ENCODE results near the gene IL17C.
A peak's percentile ranks its signal among the peaks of the same experiment; 100 is the strongest.

Gene IL17C

DNA sequence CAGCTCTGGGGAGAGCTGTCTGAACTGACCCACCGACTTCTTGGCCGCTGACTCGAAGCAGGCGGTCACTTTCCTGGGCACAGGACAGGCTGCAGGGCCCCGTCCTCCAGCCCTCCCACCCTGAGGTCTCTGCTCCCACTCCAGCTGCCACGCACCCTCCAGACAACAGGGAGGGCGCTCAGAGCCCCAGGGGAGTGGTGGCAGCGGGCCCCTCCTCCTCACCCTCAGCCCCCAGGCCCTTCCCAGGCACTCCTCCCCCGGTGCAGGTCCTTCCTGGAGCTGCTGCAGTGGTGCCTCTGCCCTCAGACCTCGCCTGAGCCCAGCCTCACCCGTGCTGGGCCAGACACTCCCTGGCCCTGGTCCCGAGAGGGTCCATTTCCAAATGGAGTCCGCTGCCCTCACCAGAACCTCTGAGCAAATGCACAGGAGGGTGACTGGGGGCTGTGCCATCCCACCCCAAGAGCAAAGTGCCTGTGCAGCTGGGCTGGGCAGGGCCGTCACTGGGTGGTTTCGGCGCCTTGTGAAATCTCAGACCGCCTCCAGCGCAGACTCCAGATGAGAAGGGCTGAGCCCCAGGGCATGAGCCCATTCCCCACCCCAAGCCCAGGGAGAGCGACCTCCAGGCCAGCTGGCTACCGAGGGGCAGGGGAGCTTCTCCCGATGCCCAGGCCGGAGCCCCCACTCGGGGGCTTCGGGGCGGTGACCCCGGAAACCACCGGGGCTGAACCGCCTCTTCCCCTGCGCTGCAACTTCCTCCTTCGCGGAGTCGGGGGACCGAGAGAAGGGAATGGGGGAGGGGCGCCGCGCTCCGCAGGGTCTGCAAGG is 11.8 kb downstream of the IL17C start:
- Histone ChIP-seq H2AFZ (no peak overlapping the region), H3K36me3 (ENCODE audit: control insufficient read depth, insufficient read depth, low read length) (no peaks in the 10 kb centered on the region), H3K27me3 (ENCODE audit: control insufficient read depth, insufficient read depth, low read length) (no peaks in the 10 kb centered on the region), H3K9ac (no peak overlapping the region), H3K4me3 (ENCODE audit: low read depth, low read length) (peak overlapping the region; percentile 51), H3K9me3 (ENCODE audit: control insufficient read depth, low read length) (no peaks in the 10 kb centered on the region), H3K79me2 (no peaks in the 10 kb centered on the region), H3K4me2 (ENCODE audit: low read length) (peak overlapping the region; percentile 34), H3K4me1 (peaks cover 6% of the 10 kb centered on the region), H3K27ac (no peak overlapping the region)
- TF ChIP-seq, protein P1, sequence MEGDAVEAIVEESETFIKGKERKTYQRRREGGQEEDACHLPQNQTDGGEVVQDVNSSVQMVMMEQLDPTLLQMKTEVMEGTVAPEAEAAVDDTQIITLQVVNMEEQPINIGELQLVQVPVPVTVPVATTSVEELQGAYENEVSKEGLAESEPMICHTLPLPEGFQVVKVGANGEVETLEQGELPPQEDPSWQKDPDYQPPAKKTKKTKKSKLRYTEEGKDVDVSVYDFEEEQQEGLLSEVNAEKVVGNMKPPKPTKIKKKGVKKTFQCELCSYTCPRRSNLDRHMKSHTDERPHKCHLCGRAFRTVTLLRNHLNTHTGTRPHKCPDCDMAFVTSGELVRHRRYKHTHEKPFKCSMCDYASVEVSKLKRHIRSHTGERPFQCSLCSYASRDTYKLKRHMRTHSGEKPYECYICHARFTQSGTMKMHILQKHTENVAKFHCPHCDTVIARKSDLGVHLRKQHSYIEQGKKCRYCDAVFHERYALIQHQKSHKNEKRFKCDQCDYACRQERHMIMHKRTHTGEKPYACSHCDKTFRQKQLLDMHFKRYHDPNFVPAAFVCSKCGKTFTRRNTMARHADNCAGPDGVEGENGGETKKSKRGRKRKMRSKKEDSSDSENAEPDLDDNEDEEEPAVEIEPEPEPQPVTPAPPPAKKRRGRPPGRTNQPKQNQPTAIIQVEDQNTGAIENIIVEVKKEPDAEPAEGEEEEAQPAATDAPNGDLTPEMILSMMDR (IDR thresholded peaks at IDR 0.05) = no peak

DNA sequence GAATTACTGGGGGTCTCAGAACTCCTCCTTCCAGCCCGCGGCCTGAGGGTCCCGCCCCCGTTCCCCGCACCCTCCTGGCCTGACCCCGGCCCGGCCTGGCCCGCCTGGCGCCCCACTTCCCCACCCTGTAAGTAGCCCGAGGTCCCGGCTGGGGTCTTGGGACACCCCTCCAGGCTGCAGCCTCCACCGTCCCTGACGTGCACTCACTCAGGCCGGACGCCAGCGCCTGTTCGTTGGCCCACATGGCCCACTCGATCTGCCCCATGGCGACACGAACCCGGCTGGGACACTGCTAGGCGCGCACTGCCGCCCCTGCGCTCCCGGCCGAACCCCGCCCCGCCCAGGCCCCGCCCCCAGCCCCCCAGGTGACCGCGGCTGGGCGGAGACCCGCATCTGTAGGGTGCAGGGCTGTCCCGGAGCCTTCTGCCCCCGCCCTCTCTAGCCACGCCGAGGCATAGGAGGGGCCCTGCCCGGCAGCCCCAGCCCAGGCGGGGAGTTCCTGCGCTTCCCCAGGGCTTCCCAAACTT is 12.4 kb downstream of the IL17C start, which contains the start of gene CYBA:
TSS of gene CYBA (minus strand) at position 305 of the 527 bp plus-strand sequence. CDS start at position 265, 40 bp downstream.
- Histone ChIP-seq H3K9me3 (ENCODE audit: control insufficient read depth, low read length) (no peaks in the 10 kb centered on the region), H3K9ac (no peak within 1 kb of the TSS), H3K27ac (peak within 1 kb of the TSS; percentile 53), H3K36me3 (ENCODE audit: control insufficient read depth, insufficient read depth, low read length) (no peaks in the 10 kb centered on the region), H3K4me1 (peaks cover 6% of the 10 kb centered on the region), H3K79me2 (no peaks in the 10 kb centered on the region), H3K4me2 (ENCODE audit: low read length) (peak within 1 kb of the TSS; percentile 34), H3K27me3 (ENCODE audit: control insufficient read depth, insufficient read depth, low read length) (no peaks in the 10 kb centered on the region), H3K4me3 (ENCODE audit: low read depth, low read length) (peak within 1 kb of the TSS; percentile 51), H2AFZ (peak within 1 kb of the TSS; percentile 30)
- TF ChIP-seq, protein P1 (IDR thresholded peaks at IDR 0.05) = no peak

DNA sequence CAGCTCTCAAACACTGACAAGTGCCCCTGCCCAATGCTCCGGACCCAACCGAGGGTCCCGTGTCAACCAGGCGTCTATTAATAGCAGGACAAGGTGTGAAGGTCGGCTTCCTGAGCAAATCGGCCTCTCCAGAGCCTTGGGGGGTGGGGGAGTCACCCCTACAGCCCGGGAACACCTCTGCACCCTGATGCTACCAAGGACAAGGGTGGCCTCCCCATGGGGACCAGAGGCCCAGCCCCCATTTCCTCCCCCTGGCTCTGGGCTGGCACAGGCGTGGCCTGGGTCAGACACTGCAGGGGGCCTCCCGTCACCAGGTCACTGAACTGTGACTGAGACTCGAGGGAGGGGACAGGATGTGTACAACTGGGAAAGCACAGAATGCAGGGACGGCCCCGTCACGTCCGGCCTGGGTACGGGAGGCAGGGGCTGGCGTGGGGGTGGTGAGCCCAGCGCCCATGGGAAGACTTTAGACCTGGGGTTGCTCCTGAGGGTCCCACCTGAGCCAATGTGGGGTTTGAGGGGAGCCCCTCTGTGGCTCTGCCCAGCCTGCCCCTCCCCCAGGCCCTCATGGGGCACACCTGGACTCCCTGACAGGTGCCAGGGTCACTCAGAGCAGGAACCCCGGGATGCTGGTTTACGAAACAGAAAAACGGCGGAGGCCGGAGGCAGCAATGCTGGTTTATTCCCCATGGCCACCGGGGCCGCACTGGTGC is 13.1 kb downstream of the IL17C start:
- TF ChIP-seq, protein P1 (IDR thresholded peaks at IDR 0.05) = no peak
- H3K27me3 ChIP-seq (ENCODE audit: control insufficient read depth, insufficient read depth, low read length) = no peaks in the 10 kb centered on the region
- H3K27ac ChIP-seq = peak overlapping the region; percentile 53
- H3K9ac ChIP-seq = no peak overlapping the region
- peak overlapping the region; percentile 25 for H2AFZ ChIP-seq
- H3K9me3 ChIP-seq (ENCODE audit: control insufficient read depth, low read length) = no peaks in the 10 kb centered on the region
- H3K36me3 ChIP-seq (ENCODE audit: control insufficient read depth, insufficient read depth, low read length) = no peaks in the 10 kb centered on the region
- H3K4me1 ChIP-seq = peaks cover 6% of the 10 kb centered on the region
- no peaks in the 10 kb centered on the region for H3K79me2 ChIP-seq
- no peak overlapping the region for H3K4me3 ChIP-seq (ENCODE audit: low read depth, low read length)
- peak overlapping the region; percentile 34 for H3K4me2 ChIP-seq (ENCODE audit: low read length)

DNA sequence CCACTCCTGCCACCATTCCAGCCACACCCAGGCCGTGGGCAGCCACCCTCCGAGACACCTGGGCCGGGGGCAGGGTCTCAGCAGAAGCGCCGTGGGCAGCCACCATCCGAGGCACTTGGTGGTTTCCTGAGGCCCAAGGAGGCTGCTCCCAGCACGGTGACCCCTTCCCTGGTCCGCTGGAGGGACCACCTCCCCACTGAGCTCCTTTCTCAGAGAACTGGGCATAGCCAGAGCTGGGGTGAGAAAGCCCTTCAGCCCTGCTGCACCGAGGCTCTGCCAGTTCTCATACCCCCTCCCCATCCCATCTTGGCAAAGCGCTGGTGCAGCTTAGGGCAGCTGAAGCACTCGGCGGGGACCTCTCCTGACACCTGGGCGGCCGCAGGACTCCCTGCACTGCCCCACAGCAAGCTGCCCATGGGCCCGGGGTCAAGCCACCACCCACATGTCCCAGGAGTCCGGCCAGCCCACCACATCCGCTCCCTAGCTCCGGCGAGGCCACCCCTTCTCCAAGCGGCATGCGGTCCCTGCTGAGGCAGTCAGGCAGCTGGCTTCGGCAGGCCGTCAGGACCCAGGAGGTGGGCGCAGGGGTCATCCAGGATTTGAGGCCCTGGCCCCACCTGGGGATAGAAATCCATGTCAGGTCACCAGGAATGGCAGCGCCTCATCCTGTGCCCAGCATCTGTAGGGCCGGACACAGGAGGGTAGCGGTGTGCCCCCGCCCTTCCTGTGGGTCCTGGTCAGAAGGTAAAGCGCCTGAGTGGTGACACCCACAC is 13.8 kb downstream of the IL17C start:
- Histone ChIP-seq H3K9ac (no peak overlapping the region), H3K36me3 (ENCODE audit: control insufficient read depth, insufficient read depth, low read length) (no peaks in the 10 kb centered on the region), H3K4me1 (peaks cover 6% of the 10 kb centered on the region), H3K27me3 (ENCODE audit: control insufficient read depth, insufficient read depth, low read length) (no peaks in the 10 kb centered on the region), H3K79me2 (no peaks in the 10 kb centered on the region), H2AFZ (no peak overlapping the region), H3K4me3 (ENCODE audit: low read depth, low read length) (no peak overlapping the region), H3K4me2 (ENCODE audit: low read length) (no peak overlapping the region), H3K9me3 (ENCODE audit: control insufficient read depth, low read length) (no peaks in the 10 kb centered on the region), H3K27ac (peak overlapping the region; percentile 42)
- TF ChIP-seq, protein P1 (IDR thresholded peaks at IDR 0.05) = no peak

Measured in parathyroid adenoma (tissue), 2 donors.